ENCODE data around the gene KRT5.

KRT5 gene

GRCh38 chr12:52521568-52522266 is 1.5 kb upstream of the KRT5 start:
- DNase-seq: no peak
- Histone ChIP-seq H3K9me3 (ENCODE audit: control insufficient read depth, low read length) (no peaks in the 10 kb centered on the region), H3K4me1 (ENCODE audit: control insufficient read depth, insufficient read depth, low read length, poor library complexity, severe bottlenecking) (no peaks in the 10 kb centered on the region), H3K27ac (ENCODE audit: insufficient read depth, low read length, poor library complexity, severe bottlenecking) (no peak overlapping the region), H3K36me3 (ENCODE audit: control insufficient read depth, insufficient read depth, low read length) (no peaks in the 10 kb centered on the region), H3K4me3 (ENCODE audit: insufficient read depth, low read depth, low read length, poor library complexity, severe bottlenecking) (no peak overlapping the region), H3K27me3 (replicated peaks; ENCODE audit: control insufficient read depth, insufficient read depth, low read length, poor library complexity, severe bottlenecking) (no peaks in the 10 kb centered on the region)

GRCh38 chr12:52521175-52521567 is 977 bp upstream of the KRT5 start:
- H3K4me3 ChIP-seq (ENCODE audit: insufficient read depth, low read depth, low read length, poor library complexity, severe bottlenecking): no peak overlapping the region
- no peaks in the 10 kb centered on the region for H3K36me3 ChIP-seq (ENCODE audit: control insufficient read depth, insufficient read depth, low read length)
- no peaks in the 10 kb centered on the region for H3K9me3 ChIP-seq (ENCODE audit: control insufficient read depth, low read length)
- H3K27me3 ChIP-seq (replicated peaks; ENCODE audit: control insufficient read depth, insufficient read depth, low read length, poor library complexity, severe bottlenecking): no peaks in the 10 kb centered on the region
- no peak overlapping the region for H3K27ac ChIP-seq (ENCODE audit: insufficient read depth, low read length, poor library complexity, severe bottlenecking)
- no peak for DNase-seq
- H3K4me1 ChIP-seq (ENCODE audit: control insufficient read depth, insufficient read depth, low read length, poor library complexity, severe bottlenecking): no peaks in the 10 kb centered on the region

- Histone ChIP-seq H3K27ac (ENCODE audit: insufficient read depth, low read length, poor library complexity, severe bottlenecking) (no peak overlapping the region), H3K9me3 (ENCODE audit: control insufficient read depth, low read length) (no peaks in the 10 kb centered on the region), H3K4me1 (ENCODE audit: control insufficient read depth, insufficient read depth, low read length, poor library complexity, severe bottlenecking) (no peaks in the 10 kb centered on the region), H3K4me3 (ENCODE audit: insufficient read depth, low read depth, low read length, poor library complexity, severe bottlenecking) (no peak overlapping the region), H3K36me3 (ENCODE audit: control insufficient read depth, insufficient read depth, low read length) (no peaks in the 10 kb centered on the region), H3K27me3 (replicated peaks; ENCODE audit: control insufficient read depth, insufficient read depth, low read length, poor library complexity, severe bottlenecking) (no peaks in the 10 kb centered on the region)
- DNase-seq: no peak
These were observed 849 bp downstream of the KRT5 start for GRCh38 chr12:52519387-52519703.

- H3K4me3 ChIP-seq (ENCODE audit: insufficient read depth, low read depth, low read length, poor library complexity, severe bottlenecking): no peak overlapping the region
These were observed 1.4 kb downstream of the KRT5 start for GRCh38 chr12:52518574-52519386.

GRCh38 chr12:52517888-52518287 is 2.3 kb downstream of the KRT5 start:
- Histone ChIP-seq H3K36me3 (ENCODE audit: control insufficient read depth, insufficient read depth, low read length) (no peaks in the 10 kb centered on the region), H3K4me1 (ENCODE audit: control insufficient read depth, insufficient read depth, low read length, poor library complexity, severe bottlenecking) (no peaks in the 10 kb centered on the region), H3K4me3 (ENCODE audit: insufficient read depth, low read depth, low read length, poor library complexity, severe bottlenecking) (no peak overlapping the region), H3K27ac (ENCODE audit: insufficient read depth, low read length, poor library complexity, severe bottlenecking) (no peak overlapping the region), H3K27me3 (replicated peaks; ENCODE audit: control insufficient read depth, insufficient read depth, low read length, poor library complexity, severe bottlenecking) (no peaks in the 10 kb centered on the region), H3K9me3 (ENCODE audit: control insufficient read depth, low read length) (no peaks in the 10 kb centered on the region)
- no peak for DNase-seq

More at GRCh38 chr12:52518574-52519386, 1.4 kb downstream of the KRT5 start:
- DNase-seq: no peak
- H3K4me1 ChIP-seq (ENCODE audit: control insufficient read depth, insufficient read depth, low read length, poor library complexity, severe bottlenecking): no peaks in the 10 kb centered on the region
- no peaks in the 10 kb centered on the region for H3K27me3 ChIP-seq (replicated peaks; ENCODE audit: control insufficient read depth, insufficient read depth, low read length, poor library complexity, severe bottlenecking)
- H3K36me3 ChIP-seq (ENCODE audit: control insufficient read depth, insufficient read depth, low read length): no peaks in the 10 kb centered on the region
- no peaks in the 10 kb centered on the region for H3K9me3 ChIP-seq (ENCODE audit: control insufficient read depth, low read length)
- H3K27ac ChIP-seq (ENCODE audit: insufficient read depth, low read length, poor library complexity, severe bottlenecking): no peak overlapping the region

GRCh38 chr12:52517005-52517835 is 3.0 kb downstream of the KRT5 start:
- H3K27ac ChIP-seq (ENCODE audit: insufficient read depth, low read length, poor library complexity, severe bottlenecking): no peak overlapping the region
- no peaks in the 10 kb centered on the region for H3K27me3 ChIP-seq (replicated peaks; ENCODE audit: control insufficient read depth, insufficient read depth, low read length, poor library complexity, severe bottlenecking)
- no peak overlapping the region for H3K4me3 ChIP-seq (ENCODE audit: insufficient read depth, low read depth, low read length, poor library complexity, severe bottlenecking)
- no peaks in the 10 kb centered on the region for H3K9me3 ChIP-seq (ENCODE audit: control insufficient read depth, low read length)
- H3K4me1 ChIP-seq (ENCODE audit: control insufficient read depth, insufficient read depth, low read length, poor library complexity, severe bottlenecking): no peaks in the 10 kb centered on the region
- no peaks in the 10 kb centered on the region for H3K36me3 ChIP-seq (ENCODE audit: control insufficient read depth, insufficient read depth, low read length)
- DNase-seq: no peak

GRCh38 chr12:52515927-52516831 is 4.0 kb downstream of the KRT5 start:
- Histone ChIP-seq H3K27ac (ENCODE audit: insufficient read depth, low read length, poor library complexity, severe bottlenecking) (no peak overlapping the region), H3K27me3 (replicated peaks; ENCODE audit: control insufficient read depth, insufficient read depth, low read length, poor library complexity, severe bottlenecking) (no peaks in the 10 kb centered on the region), H3K36me3 (ENCODE audit: control insufficient read depth, insufficient read depth, low read length) (no peaks in the 10 kb centered on the region), H3K4me3 (ENCODE audit: insufficient read depth, low read depth, low read length, poor library complexity, severe bottlenecking) (no peak overlapping the region), H3K9me3 (ENCODE audit: control insufficient read depth, low read length) (peaks cover 3% of the 10 kb centered on the region), H3K4me1 (ENCODE audit: control insufficient read depth, insufficient read depth, low read length, poor library complexity, severe bottlenecking) (no peaks in the 10 kb centered on the region)
- no peak for DNase-seq

- no peaks in the 10 kb centered on the region for H3K4me1 ChIP-seq (ENCODE audit: control insufficient read depth, insufficient read depth, low read length, poor library complexity, severe bottlenecking)
- no peak overlapping the region for H3K27ac ChIP-seq (ENCODE audit: insufficient read depth, low read length, poor library complexity, severe bottlenecking)
- no peaks in the 10 kb centered on the region for H3K36me3 ChIP-seq (ENCODE audit: control insufficient read depth, insufficient read depth, low read length)
- DNase-seq: no peak
- H3K9me3 ChIP-seq (ENCODE audit: control insufficient read depth, low read length): peaks cover 4% of the 10 kb centered on the region
- H3K27me3 ChIP-seq (replicated peaks; ENCODE audit: control insufficient read depth, insufficient read depth, low read length, poor library complexity, severe bottlenecking): no peaks in the 10 kb centered on the region
- no peak overlapping the region for H3K4me3 ChIP-seq (ENCODE audit: insufficient read depth, low read depth, low read length, poor library complexity, severe bottlenecking)
These were observed 4.9 kb downstream of the KRT5 start for GRCh38 chr12:52515319-52515646.

- Histone ChIP-seq H3K9me3 (ENCODE audit: control insufficient read depth, low read length) (peaks cover 4% of the 10 kb centered on the region), H3K27me3 (replicated peaks; ENCODE audit: control insufficient read depth, insufficient read depth, low read length, poor library complexity, severe bottlenecking) (no peaks in the 10 kb centered on the region), H3K36me3 (ENCODE audit: control insufficient read depth, insufficient read depth, low read length) (no peaks in the 10 kb centered on the region), H3K27ac (ENCODE audit: insufficient read depth, low read length, poor library complexity, severe bottlenecking) (no peak overlapping the region), H3K4me3 (ENCODE audit: insufficient read depth, low read depth, low read length, poor library complexity, severe bottlenecking) (no peak overlapping the region), H3K4me1 (ENCODE audit: control insufficient read depth, insufficient read depth, low read length, poor library complexity, severe bottlenecking) (no peaks in the 10 kb centered on the region)
- no peak for DNase-seq
These were observed 5.5 kb downstream of the KRT5 start for GRCh38 chr12:52514471-52515318.

All from effector memory CD4-positive, alpha-beta T cell (primary cell).